WERI-Rb-1 (cell line): ENCODE results near the gene CLEC2L.

Experiments used
- DNase-seq: peaks from one replicate; pipeline ENCODE4 v3.0.0-alpha.2; 2020
- H3K27ac ChIP-seq: fragments of 250-450 bp; sonication (Bioruptor Pico); 2 replicates; pipeline ENCODE4 v1.5.1; 2020; ENCODE audit warnings: mild to moderate bottlenecking, moderate library complexity
- H3K27me3 ChIP-seq: fragments of 250-450 bp; sonication (Bioruptor Pico); 2 replicates; pipeline ENCODE4 v1.5.1; 2021; ENCODE audit warnings: mild to moderate bottlenecking, low read depth, moderate library complexity; ENCODE audit not compliant: insufficient read depth, severe bottlenecking
- H3K36me3 ChIP-seq: fragments of 250-450 bp; sonication (Bioruptor Pico); 2 replicates; pipeline ENCODE4 v1.5.1; 2020; ENCODE audit warnings: mild to moderate bottlenecking, moderate library complexity
- H3K4me3 ChIP-seq: 2 replicates; pipeline ENCODE4 v1.5.1; 2011; ENCODE audit warnings: low read depth, mild to moderate bottlenecking, control low read depth, low read length
- H3K9me3 ChIP-seq: fragments of 250-450 bp; sonication (Bioruptor Pico); 2 replicates; pipeline ENCODE4 v1.5.1; 2021; ENCODE audit warnings: mild to moderate bottlenecking, moderate library complexity; ENCODE audit not compliant: severe bottlenecking
- TF ChIP-seq, protein P1 (sequence below): IDR thresholded peaks from 2 replicates; pipeline ENCODE4 v1.5.1; 2011; ENCODE audit warnings: low read depth, mild to moderate bottlenecking, control low read depth, inconsistent platforms, low read length

The CLEC2L gene

DNA sequence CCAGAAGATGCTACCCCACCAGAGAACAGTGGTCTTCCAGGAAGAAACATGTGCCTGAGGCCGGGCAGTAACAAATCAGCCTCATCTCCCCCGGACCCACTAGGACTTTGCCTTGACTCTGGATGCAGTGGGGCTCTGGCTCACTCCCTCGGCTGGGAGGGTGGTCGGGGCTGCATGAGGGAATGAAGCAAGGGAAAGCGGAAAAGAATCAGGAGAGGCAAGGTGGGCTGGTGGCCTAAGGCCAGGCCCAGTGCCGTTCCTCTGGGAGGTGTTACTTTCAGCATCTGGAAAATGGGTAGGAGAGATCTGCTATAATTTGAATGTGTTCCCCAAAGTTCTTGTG is 51.8 kb downstream of the CLEC2L start:
- peaks cover 41% of the 10 kb centered on the region for H3K36me3 ChIP-seq
- no peaks in the 10 kb centered on the region for H3K9me3 ChIP-seq
- no peak overlapping the region for H3K27ac ChIP-seq
- DNase-seq = no peak
- H3K27me3 ChIP-seq = no peaks in the 10 kb centered on the region
- TF ChIP-seq, protein P1, sequence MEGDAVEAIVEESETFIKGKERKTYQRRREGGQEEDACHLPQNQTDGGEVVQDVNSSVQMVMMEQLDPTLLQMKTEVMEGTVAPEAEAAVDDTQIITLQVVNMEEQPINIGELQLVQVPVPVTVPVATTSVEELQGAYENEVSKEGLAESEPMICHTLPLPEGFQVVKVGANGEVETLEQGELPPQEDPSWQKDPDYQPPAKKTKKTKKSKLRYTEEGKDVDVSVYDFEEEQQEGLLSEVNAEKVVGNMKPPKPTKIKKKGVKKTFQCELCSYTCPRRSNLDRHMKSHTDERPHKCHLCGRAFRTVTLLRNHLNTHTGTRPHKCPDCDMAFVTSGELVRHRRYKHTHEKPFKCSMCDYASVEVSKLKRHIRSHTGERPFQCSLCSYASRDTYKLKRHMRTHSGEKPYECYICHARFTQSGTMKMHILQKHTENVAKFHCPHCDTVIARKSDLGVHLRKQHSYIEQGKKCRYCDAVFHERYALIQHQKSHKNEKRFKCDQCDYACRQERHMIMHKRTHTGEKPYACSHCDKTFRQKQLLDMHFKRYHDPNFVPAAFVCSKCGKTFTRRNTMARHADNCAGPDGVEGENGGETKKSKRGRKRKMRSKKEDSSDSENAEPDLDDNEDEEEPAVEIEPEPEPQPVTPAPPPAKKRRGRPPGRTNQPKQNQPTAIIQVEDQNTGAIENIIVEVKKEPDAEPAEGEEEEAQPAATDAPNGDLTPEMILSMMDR = no peak
- H3K4me3 ChIP-seq = no peak overlapping the region

DNA sequence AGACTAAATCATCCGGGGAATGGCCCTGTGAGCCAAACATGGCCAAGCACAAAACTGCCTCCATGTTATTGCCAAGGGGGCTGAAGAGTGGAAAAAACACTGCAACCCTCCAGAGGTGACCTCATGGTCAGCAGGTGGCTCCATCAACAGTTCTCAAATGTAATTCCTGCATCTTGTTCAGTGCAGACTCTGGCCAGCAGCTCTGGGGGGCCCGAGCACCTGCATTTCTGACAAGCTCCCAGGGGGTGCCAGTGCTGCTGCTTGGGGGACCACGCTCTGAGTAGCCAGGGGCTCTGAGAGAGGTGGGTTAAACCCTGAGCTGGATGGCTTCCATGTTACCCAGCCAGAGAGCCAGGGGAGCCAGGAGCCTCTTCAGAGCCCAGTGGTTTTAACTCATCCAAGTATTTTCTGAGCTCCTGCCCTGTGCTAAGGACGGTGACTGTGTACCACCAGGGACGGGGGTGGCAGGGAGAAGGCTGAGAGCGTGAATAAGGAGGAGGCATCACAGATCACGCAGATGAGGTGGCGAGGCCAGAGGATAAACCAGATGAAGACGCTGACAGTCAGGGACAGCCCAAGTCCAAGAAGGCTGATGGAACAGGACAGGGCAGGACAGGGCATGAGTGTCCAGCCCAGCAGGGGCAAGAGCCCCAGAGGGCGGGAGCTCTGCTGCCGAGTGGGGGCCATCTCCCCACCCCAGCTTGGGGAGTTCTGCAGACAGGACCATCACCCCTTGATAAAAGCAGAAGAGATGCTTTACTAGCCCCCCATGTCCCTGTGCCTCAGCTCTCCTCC is 52.9 kb downstream of the CLEC2L start:
- no peak overlapping the region for H3K4me3 ChIP-seq
- no peak for DNase-seq
- H3K9me3 ChIP-seq = no peaks in the 10 kb centered on the region
- H3K27me3 ChIP-seq = no peaks in the 10 kb centered on the region
- no peak overlapping the region for H3K27ac ChIP-seq
- TF ChIP-seq, protein P1 = no peak
- H3K36me3 ChIP-seq = peaks cover 51% of the 10 kb centered on the region

DNA sequence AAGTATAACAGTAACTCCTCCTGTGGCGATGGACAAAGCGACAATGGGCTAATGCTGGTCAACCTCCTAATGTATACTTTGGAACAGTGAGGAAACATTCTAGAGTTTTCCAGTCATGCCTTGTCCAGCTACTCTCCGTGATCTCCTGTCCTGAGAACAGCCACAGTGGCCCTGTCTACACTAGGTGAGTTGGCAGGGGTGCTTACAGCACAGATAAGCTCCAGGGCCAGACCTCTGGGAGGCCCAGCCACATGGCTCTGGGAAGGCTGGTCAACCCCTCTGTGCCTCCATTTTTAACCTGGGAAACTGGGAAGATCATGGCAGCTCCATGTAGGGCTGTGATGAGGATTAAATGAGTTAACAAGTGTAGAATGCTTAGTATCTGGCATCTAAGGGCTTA is 57.0 kb downstream of the CLEC2L start:
- DNase-seq = no peak
- TF ChIP-seq, protein P1 = no peak
- H3K9me3 ChIP-seq = no peaks in the 10 kb centered on the region
- H3K4me3 ChIP-seq = no peak overlapping the region
- peaks cover 55% of the 10 kb centered on the region for H3K36me3 ChIP-seq
- H3K27me3 ChIP-seq = no peaks in the 10 kb centered on the region
- no peak overlapping the region for H3K27ac ChIP-seq

DNA sequence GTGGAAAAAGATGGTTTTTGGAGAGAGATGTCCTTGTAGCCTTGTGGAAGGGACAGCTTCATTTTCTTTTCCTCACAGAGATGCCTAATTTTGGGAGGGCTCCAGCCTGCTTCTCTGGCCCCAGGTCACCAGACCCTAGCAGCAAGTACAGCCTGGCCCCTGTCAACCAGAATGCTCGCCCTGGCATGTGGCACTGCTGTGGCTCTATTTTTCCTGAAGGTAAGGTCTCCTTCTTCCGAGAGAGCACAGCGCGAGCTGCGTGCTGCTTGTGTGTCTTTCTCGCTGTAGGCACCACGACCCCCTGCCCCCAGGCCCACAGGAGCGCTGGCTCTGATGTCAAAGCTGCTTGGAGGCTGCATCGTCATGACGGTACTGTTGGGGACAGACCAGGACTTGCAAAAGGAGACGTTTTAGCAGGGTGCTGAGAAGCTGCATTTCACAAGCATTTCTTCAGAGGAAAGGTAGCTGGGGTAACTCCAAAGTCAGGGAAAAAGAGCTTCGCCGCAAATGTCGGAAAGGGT is 58.7 kb downstream of the CLEC2L start:
- DNase-seq = no peak
- Histone ChIP-seq H3K4me3 (no peak overlapping the region), H3K9me3 (no peaks in the 10 kb centered on the region), H3K27ac (no peak overlapping the region), H3K36me3 (peaks cover 62% of the 10 kb centered on the region), H3K27me3 (no peaks in the 10 kb centered on the region)
- TF ChIP-seq, protein P1 = no peak

DNA sequence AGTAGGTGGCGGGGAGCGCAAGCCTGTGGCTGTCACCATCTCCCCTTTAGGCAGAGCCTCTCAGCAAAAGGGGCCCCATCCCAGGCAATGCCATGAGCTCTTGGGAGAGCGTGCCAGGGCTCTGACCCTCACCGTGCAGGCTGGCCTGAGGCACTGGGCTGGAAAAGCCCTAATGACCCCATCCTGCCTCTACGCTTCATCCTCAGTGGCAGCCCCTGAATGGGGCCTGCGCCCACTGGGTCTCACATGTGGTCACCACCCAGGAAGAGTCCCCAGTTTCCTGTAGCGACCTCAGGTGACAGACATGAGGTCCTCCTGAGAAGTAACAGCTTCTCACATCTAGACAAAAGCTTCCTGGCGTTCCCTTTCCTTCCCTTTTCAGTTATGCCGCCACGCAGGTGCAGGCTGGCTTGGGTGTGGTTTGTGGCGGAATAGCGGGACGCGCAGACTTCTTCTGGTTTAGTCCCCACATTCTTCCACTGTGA is 59.2 kb downstream of the CLEC2L start:
- peaks cover 66% of the 10 kb centered on the region for H3K36me3 ChIP-seq
- DNase-seq = no peak
- H3K27ac ChIP-seq = no peak overlapping the region
- TF ChIP-seq, protein P1 = no peak
- no peaks in the 10 kb centered on the region for H3K9me3 ChIP-seq
- no peaks in the 10 kb centered on the region for H3K27me3 ChIP-seq
- no peak overlapping the region for H3K4me3 ChIP-seq
